ENCODE results near the gene HYAL4. TPM values are rescaled to one million over a fixed set of nuclear protein-coding genes. Genes with fewer than 3 reads are reported as not detected.

Gene HYAL4
- total and polyA plus RNA-seq, 11 donors = 0.10 to 0.43 (median 0.29) TPM; not detected in 7

- Histone ChIP-seq H3K27me3 (peaks cover 0 to 3% (median 0%) of the 10 kb centered on the region in 9 donors), H3K4me3 (peak overlapping the region in 1 of 12 donors; percentile 8), H3K9me3 (no peaks in the 10 kb centered on the region), H3K27ac (no peak overlapping the region), H3K36me3 (no peaks in the 10 kb centered on the region), H3K4me1 (peaks cover 0 to 4% (median 0%) of the 10 kb centered on the region in 12 donors)
- TF ChIP-seq CTCF (IDR thresholded peaks at IDR 0.05) (peak; percentile 22 to 67 (median 54)), POLR2A (IDR thresholded peaks at IDR 0.05) (no peak)
- intact Hi-C loops (cut with DNase I) = loop anchor here (2.0 to 10.0 kb wide), 9 partner anchors 73 to 380 kb away; no protein-coding TSS in a partner anchor
- peak; percentile 51 to 89 (median 88) for ATAC-seq
- peak in 4 of 5 donors; percentile 8 to 43 (median 32) for DNase-seq
- 13 to 15% (median 13%) methylated on average over 7 of the region's 7 CpGs for WGBS, 4 donors
Measured at GRCh38 chr7:123871998-123872867, 27.3 kb downstream of the HYAL4 start.

- intact Hi-C loops (cut with DNase I) = loop anchor here (2.0 to 10.0 kb wide), 9 partner anchors 74 to 381 kb away; no protein-coding TSS in a partner anchor
- no peak for ATAC-seq
Measured at GRCh38 chr7:123872908-123873307, 27.9 kb downstream of the HYAL4 start.

GRCh38 chr7:123876557-123877256 is 31.7 kb downstream of the HYAL4 start:
- Histone ChIP-seq H3K4me3 (no peak overlapping the region), H3K9me3 (no peaks in the 10 kb centered on the region), H3K27me3 (peaks cover 0 to 3% (median 0%) of the 10 kb centered on the region in 9 donors), H3K27ac (no peak overlapping the region), H3K4me1 (peaks cover 0 to 8% (median 0%) of the 10 kb centered on the region in 12 donors), H3K36me3 (no peaks in the 10 kb centered on the region)
- DNase-seq (no peak), ATAC-seq (no peak)
- intact Hi-C loops (cut with DNase I) = loop anchor here in 3 of 10 donors (10.0 kb wide), 1 partner anchor 382 kb away; no protein-coding TSS in a partner anchor
- WGBS, 4 donors = 50 to 58% (median 53%) methylated on average over 7 of the region's 7 CpGs
- no peak for TF ChIP-seq POLR2A (IDR thresholded peaks at IDR 0.05)
- TF ChIP-seq CTCF (IDR thresholded peaks at IDR 0.05) = no peak

More at GRCh38 chr7:123872908-123873307, 27.9 kb downstream of the HYAL4 start:
- no peak for DNase-seq
- no peak overlapping the region for H3K27ac ChIP-seq
- no peak overlapping the region for H3K4me3 ChIP-seq
- no peaks in the 10 kb centered on the region for H3K9me3 ChIP-seq
- no peaks in the 10 kb centered on the region for H3K36me3 ChIP-seq
- peaks cover 0 to 3% (median 0%) of the 10 kb centered on the region in 9 donors for H3K27me3 ChIP-seq
- no peak for TF ChIP-seq CTCF (IDR thresholded peaks at IDR 0.05)
- TF ChIP-seq POLR2A (IDR thresholded peaks at IDR 0.05) = no peak
- WGBS, 4 donors = 73 to 87% (median 81%) methylated on average over 4 of the region's 4 CpGs
- H3K4me1 ChIP-seq = peaks cover 0 to 4% (median 0%) of the 10 kb centered on the region in 12 donors

Measured in heart left ventricle (tissue), 16 donors.